Inferior parietal cortex (tissue), 1 donor: ENCODE data around the gene OTUD1.
"Not testable (repeated sequence)": the region's sequence is repeated elsewhere in the genome, so short reads cannot be mapped to it uniquely, and the experiment has no call there.

Source experiments
- DNase-seq: peaks from one replicate; pipeline ENCODE4 v3.0.0-alpha.2; 2016; ENCODE audit errors: extremely low spot score

The OTUD1 gene

GRCh38 chr10:23438547-23439451 lies at the start of gene OTUD1:
Gene OTUD1 (plus strand): TSS chr10:23439075. CDS start chr10:23439458, 383 bp downstream.
- peak; percentile 92 for DNase-seq

DNA sequence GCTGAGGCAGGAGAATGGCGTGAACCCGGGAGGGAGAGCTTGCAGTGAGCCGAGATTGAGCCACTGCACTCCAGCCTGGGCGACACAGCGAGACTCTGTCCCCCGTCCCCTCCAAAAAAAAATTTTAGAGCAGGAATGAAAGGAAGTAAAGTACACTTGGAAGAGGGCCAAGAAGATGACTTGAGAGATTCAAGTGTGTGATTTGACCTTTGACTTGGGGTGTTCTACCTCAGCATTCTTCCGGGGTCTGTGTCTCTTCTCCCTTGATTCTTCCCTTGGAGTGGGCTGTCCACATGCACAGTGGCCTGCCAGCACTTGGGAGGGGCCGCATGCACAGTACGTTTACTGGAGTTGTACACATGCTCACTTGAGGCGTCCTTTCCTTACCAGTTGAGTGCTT lies 48.5 kb upstream of the OTUD1 start:
- not testable (repeated sequence) for DNase-seq

DNA sequence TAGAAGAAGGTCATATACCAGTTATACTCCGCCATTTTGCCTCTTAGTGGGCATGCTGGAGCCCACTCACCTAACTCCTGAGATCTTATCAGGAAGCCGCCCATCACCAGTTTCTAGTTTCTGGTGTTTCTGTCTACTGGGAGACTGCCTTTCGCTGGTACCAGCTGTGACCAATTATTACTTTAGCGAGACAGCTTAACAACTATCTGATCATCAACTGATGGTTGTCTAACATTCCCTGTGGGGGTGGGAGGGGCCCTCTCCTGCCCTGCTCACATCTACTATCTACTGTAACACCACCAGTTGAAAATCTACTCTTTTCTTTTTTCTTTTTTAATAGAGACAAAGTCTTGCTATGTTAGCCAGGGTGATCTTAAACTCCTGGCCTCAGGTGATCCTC lies 48.1 kb upstream of the OTUD1 start:
- DNase-seq, result no peak

DNA sequence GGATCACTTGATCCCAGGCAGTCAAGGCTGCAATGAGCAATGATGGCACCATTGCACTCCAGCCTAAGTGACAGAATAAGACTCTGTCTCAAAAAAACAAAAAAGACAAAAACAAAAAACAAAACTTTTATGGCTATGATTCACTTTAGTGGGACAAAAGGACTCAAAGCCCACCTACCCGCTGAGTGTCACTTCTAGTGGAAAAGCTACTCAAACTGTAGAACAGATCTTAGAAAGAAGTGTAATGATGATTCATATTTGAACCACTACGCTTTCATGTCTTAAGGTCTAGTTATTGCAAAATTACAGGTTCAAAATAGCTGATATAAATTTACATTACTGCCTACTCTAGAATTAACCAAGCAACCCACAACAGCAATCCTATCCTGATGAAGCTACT lies 47.1 kb upstream of the OTUD1 start:
- DNase-seq, result no peak

- no peak for DNase-seq
Observed at GRCh38 chr10:23395017-23395416, 43.9 kb upstream of the OTUD1 start.

DNA sequence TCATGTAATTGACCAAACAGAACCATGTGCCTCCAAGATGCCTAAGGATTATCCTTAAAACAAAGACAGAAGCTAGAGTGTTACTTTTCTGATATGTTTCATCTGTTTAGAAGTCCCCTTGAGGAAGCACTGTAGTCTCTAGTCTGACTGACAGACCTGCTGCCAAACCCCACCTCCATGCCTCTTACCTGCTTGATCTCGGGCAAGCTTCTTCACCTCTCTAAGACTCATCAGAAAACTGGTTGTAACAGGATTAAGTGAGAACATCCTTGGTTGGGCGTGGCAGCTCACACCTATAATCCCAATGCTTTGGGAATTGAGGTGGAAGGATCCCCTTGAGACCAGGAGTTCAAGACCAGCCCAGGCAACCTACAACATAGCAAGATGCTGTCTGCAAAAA lies 42.2 kb upstream of the OTUD1 start:
- DNase-seq, result no peak

- DNase-seq, result no peak
Observed at GRCh38 chr10:23399701-23400144, 39.2 kb upstream of the OTUD1 start.

- no peak for DNase-seq
Observed at GRCh38 chr10:23402856-23403255, 36.0 kb upstream of the OTUD1 start.

DNA sequence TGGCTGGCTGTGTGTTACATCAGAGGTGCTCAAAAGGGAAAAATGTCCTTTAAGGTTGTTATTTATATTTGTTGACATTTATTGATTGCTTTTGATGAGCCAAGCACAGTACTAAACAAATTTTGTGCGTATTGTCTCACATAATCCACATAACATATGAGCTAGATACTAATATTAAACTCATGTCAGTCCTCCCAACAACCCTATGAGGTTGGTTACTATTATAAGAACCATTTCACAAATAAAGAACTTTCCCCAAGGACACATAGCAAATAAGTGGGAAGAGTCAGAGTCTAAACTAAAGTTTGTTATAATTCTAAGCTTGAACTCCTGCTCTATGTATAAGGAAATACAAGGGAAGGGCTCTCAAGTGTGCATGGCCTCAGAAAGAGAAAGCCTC lies 35.6 kb upstream of the OTUD1 start:
- no peak for DNase-seq

- no peak for DNase-seq
Observed at GRCh38 chr10:23403719-23404118, 35.2 kb upstream of the OTUD1 start.

DNA sequence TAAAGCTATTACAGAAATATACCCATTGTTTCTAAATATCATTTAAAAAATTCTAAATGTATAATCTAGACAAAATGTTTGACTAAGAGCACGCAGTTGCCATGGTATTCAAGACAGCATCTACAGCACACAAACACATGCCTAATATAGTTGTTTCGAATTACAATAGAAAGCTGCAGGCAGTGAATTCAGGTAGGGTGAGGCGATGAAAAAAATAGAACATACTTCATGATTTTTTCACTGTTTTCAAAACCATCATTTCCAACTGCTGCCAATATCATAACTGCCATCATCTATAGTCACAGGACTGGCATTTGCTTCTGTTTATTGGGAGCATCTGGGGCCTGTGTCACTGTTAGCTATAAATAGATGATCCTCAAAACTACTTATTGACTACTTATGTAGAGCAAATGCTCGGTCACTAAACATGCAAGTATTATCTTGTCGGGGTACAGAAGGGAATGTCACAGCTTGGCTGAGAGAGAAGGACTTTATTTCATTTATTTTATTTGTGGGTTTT lies 34.4 kb upstream of the OTUD1 start:
- DNase-seq, result no peak

DNA sequence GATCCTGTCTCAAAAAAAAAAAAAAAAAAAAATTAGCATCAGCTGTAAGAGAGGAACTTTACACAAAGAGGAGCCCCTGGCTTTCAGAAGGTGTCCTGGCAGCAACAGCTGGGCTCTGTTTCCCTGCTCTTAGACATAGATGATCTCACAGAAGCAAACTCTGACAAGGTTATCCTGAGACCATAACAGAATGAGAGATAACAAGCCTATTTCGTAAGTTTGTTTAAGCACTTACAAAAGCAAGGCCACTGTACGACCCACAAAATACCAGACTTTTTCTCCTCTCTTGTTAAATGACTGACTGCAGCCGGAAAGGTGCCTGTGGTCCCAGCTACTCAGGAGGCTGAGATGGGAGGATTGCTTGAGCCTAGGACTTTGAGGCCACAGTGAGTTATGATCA lies 33.3 kb upstream of the OTUD1 start:
- DNase-seq, result no peak

- no peak for DNase-seq
Observed at GRCh38 chr10:23406409-23406808, 32.5 kb upstream of the OTUD1 start.

GRCh38 chr10:23408330-23408976 lies 30.4 kb upstream of the OTUD1 start:
- no peak for DNase-seq

DNA sequence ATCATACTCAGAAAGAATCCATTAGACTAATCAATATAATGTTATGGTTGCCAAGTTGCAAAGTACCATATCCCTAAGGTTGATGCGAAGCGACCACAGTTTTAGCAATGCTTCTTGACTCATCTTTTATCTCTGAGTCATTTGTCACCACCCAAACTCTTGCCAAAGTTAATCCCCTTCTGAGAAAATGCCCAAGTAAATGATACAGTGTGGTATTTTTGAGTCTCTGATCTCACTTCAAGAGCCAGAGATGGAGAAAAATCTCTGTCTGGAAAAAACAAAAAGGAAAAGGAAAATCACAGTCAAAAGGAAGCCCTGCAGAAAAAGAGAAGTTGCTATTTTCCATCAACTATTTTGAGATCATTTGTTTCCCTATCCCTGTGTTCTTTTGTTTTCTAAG lies 26.7 kb upstream of the OTUD1 start:
- peak; percentile 30 for DNase-seq

DNA sequence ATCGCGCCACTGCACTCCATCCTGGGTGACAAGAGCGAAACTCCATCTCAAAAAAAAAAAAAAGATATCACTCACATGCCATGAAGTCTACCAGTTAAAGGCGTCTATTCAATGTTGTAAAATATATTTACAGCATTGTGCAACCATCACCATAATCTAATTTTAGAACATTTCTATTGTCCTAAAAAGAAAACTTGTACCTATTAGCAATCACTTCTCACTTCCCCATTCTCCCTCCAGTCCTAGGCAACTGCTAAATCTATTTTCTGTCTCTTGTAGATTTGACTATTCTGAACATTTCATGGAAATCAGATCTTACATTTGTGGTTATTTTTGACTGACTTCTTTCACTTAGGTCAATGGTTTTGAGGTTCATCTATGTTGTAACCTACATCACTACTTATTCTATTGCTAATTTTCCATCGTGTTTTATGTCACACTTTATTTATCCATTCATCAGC lies 25.2 kb upstream of the OTUD1 start:
- no peak for DNase-seq

DNA sequence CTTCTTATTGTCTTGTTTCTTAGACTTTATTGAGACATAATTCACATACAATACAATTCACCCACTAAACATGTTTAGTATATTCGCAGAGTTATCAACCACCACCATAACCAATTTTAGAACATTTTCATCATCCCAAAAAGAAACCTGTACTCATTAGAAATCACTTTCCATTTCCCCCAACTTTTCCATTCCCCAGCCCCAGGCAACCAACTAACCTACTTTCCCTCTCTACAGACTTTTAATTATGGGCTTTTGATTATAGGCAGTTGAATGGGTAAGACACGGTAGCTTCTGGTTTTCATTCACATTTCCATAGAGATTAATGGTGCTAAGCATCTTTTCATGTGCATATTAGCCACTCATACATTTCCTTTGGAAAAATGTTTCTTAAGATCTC lies 24.2 kb upstream of the OTUD1 start:
- DNase-seq, result no peak

DNA sequence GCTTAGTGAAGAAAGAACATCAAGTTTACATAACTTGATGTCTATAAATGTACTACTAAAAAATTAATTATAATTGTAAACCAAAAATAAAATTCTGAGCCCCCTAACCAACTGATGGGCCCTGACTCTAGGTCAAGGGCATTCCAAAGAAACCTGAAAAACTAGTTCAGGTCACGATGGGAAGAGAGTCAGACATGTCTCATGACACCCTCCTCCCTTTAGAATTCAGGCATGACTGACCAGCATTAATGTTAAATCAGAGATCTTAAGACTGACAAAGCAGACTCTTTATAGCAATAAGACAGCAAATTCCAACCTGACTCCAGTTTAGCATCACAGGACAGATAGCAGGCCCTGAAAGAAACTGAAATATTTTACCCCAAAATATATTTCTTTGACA lies 21.6 kb upstream of the OTUD1 start:
- DNase-seq, result no peak

DNA sequence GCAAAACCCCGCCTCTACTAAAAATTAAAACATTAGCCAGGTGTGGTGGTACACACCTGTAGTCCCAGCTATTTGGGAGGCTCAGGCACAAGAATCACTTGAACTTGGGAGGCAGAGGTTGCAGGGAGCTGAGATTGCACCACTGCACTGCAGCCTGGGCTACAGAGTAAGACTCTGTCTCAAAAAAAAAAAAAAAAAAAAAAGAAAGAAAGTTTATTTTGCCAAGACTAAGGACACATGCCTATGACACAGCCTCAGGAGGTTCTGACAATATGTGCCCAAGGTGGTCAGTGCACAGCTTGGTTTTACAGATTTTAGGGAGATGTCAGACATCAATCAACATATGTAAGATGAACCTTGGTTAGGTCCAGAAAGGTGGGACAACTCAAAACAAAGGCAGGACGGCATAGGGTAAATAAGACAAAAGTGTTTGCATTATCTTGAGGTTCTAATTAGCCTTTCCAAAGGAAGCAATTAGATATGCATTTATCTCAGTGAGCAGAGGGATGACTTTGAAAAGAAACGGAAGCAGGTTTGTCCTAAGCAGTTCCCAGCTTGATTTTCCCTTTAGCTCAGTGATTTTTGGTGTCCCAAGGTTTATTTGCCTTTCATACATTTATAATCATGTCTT lies 20.7 kb upstream of the OTUD1 start:
- no peak for DNase-seq

- no peak for DNase-seq
Observed at GRCh38 chr10:23419201-23419600, 19.7 kb upstream of the OTUD1 start.

DNA sequence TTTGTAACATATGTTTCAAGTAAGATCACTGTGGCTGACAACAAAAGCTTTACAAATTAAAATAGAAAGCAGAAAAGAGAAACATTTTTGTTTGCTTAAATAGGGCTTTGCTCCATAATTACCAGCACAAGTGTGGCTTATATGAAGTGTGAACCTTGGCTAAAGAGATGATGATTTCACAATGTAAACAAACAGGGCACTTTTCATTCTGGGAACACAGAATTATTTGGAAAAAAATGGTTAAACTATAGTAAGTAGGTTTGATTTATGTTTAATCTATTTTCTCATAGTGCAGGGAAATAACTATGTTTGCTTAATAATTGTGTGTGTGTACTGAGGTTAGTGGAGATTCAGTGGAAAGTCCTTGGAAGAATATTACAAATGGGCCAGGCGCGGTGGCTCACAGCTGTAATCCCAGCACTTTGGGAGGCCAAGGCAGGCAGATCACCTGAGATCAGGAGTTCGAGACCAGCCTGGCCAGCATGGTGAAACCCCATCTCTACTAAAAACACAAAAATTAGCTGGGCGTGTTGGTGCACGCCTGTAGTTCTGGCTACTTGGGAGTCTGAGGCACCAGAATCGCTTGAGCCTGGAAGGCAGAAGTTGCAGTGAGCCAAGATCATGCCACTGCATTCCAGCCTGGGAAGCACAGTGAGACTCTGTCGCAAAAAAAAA lies 19.1 kb upstream of the OTUD1 start:
- DNase-seq, result no peak

DNA sequence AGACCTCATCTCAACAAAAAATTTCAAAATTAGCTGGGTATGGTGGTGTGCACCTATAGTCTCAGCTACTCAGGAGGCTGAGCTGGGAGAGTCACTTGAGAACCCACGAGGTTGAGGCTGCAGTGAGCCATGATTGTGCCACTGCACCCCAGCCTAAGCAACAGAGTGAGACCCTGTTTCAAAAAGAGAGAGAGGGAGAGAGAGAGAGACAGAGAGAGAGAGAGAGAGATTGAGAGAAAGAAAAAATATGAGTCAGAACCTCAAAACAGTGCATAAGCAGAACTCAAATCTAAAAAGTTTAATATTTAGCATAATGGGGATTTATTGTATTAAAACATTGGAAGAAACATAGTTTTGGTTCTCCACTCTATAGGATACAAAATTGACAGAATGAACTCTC lies 17.5 kb upstream of the OTUD1 start:
- DNase-seq, result no peak
